GM21381 (cell line): Measurements from ENCODE around the gene PTPRG.
"Not testable (repeated sequence)": the region's sequence is repeated elsewhere in the genome, so short reads cannot be mapped to it uniquely, and the experiment has no call there.

Experiments used
- ATAC-seq: cut with Tn5 transposase; IDR thresholded peaks from one replicate; pipeline ENCODE4 v1.9.1; 2021; ENCODE audit warnings: mild to moderate bottlenecking, moderate library complexity; ENCODE audit not compliant: unreplicated experiment

Gene PTPRG

DNA sequence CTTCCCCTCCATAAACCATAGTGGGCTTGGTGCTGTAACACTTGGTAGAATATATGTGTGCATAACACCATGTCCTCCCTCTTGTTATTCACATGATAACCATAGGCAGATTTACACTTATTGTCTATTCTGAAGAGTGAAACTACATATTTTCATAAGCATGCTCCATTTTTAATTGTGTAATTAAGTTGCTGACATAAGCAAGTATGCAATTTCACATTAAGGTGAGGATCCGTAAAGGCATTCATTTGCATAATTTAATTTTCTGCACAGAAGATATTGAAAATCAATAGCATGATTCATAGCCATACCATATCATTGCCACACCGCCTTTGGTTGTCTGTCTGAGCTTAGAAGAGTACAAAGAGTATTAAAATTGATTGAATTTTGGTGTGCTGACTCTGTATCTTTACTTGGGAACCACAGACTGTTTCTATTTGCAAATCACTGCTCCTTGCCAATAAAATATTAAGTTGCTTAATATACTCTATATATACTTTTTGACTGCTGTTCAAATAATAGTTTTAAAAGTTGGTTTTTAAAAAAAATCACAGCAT lies 182.4 kb downstream of the PTPRG start:
- ATAC-seq, result no peak

DNA sequence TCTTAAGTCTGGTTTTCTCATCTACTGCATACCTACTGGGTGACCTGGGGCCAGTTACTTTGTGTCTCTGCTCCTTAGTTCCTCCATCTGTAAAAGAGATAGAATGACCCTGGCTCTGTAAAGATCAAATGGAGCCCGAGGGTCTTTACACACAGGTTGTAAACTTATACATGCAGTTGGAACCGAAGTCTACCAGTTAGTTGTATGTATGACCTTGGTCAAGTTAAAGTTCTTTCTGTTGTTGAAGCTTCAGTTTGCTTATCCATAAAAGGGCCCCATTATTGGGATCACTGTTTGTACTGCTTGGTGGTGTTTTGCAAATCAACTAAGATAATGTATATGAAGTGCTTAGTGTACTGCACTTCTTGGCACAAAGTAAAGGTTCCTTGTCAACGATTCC lies 186.9 kb downstream of the PTPRG start:
- no peak for ATAC-seq

DNA sequence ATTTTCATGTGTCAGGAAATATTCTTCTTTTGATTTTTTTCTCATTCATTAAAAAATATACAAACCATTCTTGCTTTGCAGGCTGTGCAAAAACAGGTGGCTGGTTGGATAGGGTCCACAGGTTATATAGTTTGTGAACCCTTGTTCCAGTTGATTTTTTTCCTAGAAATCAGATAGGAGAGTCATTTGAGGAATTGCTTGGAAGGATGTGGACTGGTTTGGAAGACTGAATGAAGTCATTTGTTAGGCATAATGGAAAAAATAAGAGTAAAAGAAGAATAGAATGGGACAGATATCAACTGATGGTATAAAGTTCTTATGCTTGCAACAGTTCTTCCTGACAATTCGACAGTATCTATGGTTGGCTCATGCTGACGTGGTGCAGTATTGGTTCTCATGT lies 189.4 kb downstream of the PTPRG start:
- ATAC-seq, result no peak

DNA sequence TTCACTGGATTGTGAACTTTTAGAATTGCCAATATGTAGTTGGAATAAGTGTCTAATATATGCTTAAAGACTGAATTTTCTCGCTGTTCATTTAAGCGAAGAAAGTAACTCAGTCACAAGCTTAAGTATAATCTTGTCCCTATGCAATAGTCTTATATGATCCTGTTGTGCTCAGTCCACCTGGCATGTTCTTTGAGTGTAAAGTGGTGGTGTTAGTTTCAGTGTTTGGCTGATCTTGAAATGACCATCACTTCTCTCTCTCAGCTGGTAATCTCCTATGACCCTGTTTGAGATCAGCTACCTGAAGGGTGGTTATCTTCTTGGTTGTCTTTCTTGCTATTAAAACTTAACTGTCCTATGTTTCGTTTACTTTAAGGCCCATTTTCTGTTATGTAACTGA lies 197.5 kb downstream of the PTPRG start:
- no peak for ATAC-seq

DNA sequence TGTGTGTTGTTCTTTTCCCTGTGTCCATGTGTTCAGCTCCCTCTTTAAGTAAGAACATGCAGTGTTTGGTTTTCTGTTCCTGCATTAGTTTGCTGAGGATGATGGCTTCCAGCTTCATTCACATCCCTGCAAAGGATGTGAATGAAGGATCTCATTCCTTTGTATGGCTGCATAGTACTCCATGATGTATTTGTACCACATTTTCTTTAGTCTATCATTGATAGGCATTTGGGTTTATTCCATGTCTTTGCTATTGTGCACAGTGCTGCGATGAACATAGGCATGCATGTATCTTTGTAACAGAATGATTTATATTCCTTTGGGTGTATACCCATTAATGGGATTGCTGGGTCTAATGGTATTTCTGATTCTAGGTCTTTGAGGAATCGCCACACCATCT lies 199.4 kb downstream of the PTPRG start:
- not testable (repeated sequence) for ATAC-seq

DNA sequence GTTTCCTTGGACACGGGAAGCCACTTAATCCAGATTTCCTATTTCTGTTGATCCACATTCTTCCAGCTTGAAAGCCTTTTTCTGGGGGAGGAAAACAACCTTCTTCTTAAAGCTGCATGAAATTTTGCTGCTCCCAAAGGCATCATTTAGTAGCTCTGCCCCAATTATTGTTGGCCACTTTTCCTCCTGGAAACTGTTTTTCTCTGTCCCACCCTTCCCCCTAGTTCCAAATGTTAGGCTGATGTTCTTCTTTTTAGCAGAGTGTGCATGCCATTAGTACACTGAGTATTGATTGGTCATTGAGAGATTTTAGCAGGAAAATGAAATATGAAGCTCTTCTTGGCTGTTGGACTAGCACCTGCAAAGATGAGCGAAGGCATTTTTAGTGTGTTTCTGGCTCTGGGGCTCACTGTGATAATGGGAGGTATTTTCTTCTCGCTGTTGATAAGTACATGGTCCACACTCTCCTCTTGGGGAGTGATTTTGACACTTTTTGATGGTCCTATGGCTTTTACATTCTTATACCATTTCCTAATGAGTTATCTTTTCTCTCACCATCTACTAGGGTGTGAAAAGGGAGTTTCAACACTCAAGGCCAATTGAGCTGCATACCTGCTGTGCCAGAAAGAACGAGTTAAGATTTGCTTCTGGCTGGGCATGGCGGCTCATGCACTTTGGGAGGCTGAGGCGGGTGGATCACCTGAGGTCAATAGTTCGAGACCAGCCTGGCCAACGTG lies 200.5 kb downstream of the PTPRG start:
- no peak for ATAC-seq

DNA sequence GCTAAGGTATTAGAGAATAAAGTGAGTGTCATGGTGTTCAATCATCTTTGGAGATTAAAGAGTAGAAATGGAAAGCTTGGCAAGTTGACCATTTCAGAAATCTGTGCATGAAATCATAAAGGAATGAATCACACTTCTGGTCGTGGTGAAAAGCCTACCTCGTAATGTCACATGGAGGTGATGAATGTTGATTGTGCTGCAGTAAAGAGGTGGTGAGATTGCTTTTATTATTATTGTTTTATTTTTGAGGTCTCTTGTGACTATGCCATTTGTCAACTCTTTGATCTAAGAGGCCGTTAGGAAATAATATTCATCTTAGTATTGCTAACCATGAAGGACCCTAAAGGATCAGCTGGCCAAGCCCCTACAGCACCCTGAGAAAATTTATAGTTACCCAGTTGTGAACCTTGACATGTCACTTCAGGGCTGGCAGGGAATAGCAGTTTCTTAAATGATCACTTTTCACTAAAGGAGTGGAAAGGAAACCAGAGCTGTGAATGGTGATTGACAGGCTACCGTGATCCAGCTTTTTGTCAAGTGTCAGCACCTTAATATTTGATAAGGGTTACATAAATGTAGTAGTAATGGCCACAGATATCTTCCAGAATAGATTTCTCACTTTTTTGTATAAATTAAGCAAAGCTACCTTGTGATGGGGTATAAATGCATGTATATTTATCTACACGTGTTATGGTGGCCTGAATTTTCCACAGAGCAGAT lies 203.9 kb downstream of the PTPRG start:
- no peak for ATAC-seq

DNA sequence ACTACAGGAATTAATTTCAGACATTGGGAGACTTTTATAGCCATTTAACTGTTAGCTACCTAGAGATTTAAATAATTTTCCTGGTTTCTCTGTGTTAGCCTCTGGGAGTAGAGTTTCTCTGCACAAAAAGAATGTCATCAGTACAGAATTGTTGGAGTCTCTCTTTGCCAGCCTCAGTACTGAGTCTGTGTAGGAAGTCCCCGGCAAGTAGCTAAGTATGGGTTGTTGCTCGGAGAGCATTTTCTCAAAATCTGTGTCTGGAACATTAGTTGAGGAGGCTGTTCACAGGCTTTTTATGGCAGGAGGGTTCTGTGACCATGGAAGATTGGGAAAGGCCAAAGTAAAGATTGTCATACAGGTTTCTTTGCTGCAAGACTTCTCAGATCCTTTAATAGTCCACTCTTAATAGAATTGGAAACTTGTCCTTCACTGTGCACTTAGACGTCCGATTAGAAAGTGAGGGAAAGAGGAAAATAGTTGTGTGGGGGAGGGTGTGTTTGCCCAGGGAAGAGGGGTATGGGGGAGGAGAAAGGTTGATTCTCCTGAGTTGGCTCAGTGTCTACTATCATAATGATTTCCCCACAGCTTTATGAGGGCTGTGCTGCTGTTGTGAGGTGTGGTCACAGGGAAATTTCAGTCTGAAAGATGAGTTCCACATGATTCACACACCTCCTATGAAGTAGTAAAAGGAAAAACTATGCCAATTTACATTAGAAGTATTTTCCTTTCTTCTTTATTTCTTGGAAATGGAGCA lies 207.1 kb downstream of the PTPRG start:
- ATAC-seq, result no peak

DNA sequence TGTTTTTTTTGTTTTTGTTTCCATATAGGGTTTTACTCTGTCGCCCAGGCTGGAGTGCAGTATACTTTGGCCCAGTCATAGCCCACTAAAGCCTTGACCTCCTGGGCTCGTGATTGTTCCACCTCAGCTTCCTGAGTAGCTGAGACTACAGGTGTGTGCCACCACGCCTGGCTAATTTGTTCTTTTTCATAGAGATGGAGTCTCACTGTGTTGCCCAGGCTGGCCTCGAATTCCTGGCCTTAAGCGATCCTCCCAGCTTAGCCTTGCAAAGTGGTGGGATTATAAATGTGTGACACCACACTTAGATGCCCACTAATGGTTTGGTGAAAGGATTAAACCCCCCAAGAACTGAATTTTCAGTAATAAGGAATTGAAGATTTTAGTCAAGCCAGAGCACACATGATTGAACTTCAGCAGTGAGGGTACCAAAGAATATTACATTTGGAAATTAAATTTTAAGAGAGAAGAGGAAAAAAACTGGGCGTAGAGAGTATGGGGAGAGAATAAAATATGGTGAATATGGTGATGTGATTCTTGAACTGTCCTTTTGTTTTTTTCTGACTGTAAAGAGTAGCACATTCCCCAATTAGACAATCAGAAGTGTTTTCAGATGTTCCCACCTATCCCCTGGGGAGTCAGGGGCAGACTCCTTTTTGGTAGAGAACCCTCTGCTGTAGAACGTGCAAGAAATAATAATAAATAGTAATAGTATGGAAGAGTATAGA lies 208.1 kb downstream of the PTPRG start:
- no peak for ATAC-seq

DNA sequence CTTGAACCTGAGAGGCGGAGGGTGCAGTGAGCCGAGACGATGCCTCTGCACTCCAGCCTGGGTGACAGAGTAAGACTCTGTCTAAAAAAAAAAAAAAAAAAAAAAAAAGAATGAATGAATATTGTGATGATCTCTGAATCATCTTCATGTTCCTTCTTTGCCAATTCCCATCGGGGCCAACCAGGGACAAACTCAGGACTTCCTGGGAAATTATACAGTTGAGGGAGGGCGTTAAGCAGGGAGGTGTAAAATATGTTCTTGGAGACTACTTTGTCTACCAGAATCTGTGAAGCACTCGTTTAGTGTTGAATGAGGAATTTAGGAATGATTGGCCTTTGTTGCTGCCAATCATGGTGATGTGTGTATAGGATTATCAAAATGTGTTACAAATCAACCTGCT lies 210.6 kb downstream of the PTPRG start:
- no peak for ATAC-seq

DNA sequence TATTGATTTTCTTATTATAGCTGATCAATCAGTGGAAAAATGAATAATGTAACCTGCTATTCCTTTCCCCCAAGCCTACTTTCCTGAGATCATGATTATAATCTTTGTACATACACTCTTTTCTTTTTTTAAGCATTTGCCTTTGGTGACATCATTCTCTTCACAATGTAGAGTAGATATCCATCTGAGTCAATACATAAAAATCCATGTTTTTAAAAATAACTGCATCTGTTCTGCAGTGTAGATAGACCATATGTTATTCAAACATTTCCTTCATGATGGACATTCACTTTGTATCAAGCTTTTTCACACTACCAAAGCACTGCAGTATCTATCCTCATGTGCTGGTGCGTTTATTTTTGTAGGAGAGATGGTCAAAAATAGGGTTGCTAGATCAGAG lies 211.1 kb downstream of the PTPRG start:
- ATAC-seq, result no peak

DNA sequence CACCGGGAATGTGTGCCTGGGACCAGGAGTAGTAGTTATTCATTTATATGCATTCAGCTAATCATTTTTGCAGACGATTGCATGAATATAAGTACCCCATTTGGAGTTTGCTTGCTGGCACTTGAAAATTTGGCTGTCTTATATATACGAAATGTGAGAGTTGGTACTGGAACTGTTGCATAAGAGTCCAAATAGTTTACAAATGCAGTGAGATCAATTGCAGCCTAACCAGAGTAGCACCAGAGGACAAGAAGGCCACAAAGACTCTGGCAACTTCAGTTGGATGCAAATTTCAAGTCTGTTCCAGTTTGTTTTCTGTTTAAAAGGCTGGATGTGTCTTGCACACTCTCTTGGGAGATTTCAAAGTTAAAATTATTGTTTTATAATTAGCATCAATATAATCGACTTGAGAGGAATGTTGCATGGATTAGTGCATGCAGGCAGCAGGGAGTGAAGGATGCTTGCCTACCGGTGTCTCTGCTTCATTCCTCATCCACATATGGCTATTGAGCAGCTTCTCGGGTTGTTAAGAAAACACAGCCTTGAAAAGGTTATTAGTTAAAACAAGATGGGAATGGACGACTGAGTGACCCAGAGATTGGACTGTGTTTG lies 213.0 kb downstream of the PTPRG start:
- ATAC-seq, result no peak

DNA sequence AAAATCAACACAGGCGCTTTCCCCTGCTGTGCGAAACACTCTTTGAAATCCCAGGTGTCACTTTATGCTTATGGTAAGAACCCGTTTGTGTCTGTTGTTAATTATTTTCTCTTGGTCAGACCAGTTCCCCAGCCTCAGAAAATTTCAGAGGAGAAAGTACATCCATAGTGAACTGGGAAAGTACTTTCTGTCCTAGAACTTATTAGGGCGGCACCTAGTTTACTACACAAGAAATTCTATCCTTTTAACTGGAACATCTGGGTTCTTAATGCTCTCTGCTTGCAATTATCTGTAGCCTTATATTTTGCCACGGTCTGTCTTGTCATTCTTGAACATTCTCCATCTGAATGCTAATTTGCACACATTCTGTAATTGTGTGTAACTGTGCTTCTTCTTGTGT lies 215.0 kb downstream of the PTPRG start:
- no peak for ATAC-seq

DNA sequence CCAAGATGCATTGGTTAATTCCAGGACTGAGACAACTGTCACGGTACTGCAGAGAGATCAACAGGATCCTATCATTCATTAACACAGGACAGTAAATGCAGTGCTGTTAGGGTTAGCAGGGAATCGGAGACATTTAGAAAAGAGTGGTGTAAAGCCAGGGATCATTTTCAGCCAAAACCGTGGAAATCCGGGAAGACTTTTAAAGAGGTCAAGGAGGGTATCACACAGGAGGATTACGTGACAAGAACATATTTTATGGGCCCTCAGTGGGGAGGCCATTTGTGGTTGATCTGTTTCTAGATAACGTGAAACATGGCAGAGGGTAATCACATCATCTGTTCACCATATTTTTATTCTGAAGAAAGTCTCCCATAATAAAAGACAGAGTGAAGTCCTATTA lies 216.1 kb downstream of the PTPRG start:
- no peak for ATAC-seq

DNA sequence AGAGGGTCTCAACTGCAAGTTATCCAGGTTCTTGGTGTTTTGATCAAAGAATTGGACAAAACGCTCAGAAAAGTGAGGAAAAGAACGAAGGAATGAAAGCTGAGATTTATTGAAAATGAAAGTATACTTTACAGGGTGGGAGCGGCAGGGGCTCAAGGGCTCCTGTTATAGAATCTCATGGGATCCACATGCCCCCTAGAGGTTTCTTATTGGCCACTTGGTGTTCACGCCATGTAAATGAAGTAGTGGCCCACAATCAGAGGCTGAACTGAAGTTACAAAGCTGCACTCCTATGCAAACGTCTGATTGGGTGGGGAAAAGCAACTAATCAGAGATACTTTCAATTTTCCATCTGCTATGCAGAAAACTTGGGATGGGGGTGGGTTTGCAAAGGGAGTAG lies 216.7 kb downstream of the PTPRG start:
- ATAC-seq, result no peak

DNA sequence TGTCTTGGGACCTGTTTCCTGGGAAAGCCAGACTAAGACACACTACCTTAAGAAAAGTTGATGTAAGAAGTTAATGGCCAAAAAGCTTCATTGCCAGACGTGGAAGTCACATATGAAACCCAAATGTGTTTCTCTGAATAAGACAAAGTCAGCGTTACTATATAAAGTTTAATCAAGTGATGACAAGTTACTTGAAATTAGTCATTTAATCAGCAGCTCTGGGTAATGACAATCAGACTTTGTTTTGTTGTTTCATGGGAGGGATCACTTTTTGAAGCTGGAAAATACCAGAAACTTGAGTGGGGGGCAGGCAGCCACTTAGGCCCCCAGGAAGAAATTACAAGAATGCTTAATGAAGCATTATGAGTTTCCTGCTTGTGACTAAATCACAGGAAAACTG lies 218.6 kb downstream of the PTPRG start:
- ATAC-seq, result no peak

DNA sequence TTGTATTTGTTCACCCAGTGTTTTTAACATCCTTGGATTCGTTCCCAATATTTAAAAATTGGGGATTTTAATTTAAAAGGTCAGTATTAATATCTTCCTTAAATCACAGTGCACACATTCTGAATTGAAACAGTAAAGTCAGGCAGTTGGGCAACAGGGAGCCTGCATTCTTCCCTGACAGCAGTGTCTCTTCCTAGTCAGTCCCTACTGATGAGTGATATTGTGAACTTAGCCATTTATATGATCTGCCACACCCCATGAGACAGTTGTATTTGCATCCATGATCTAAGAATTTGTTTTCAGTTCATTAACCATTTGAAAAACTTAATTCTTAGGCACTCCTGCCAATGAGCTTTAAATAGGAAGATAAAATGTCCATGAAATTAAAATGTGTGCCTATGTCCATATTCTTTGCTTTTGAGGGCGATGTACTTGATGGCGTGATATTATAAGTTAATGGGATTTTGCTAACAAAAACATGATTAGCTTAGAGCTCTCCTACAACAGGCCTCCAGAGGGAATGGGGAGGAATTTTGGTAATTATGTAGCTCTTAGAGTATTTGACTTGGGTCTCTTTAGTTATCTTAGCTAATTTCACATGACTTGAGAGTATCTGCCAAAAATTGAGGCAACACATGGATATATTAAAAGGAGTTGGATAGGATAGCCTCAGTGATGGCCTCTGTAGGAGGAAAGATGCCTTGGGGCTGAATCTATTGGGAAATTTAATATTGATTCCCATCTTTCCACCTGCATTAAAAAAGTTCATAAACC lies 219.3 kb downstream of the PTPRG start:
- ATAC-seq, result no peak

DNA sequence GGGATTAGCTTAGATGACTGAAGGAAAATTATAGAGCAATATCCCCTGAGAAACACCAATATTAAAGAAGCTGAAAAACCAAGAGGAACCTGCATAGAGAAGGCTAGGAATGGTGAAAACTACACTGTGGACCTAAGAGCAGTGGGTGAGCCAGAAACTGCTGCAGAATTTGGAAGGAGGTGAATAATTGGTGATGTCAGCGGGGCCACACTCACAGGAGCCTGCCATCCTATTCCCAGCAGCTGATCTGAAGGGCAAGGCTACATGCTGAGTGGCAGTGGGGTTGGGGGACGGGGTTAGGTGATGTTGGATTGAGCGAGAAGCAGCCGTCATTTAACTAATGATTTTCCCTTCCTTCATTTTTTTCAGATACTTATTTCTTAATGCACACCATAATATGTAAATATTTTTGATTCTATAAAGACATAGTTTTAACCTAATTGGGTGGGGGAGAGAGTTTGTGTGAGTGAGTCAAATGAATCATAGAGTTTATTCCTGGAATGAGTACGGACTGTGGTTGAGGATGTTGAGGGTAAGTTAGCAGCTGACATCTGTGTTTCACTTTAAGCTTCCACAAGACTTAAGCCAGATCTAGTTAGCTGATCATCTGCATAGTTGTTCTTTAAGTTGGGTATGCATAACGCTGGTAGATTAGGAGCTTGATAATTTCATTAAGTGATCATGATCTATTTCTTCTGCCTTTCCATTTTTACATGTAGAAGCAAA lies 222.8 kb downstream of the PTPRG start:
- ATAC-seq, result no peak
